Tibial nerve (tissue), 3 donors: ENCODE data around the gene GALM.

Experiments used
- CTCF ChIP-seq, 5 experiments: fragments of 200-600 bp in 3 of 5; fragments of 450-650 bp in 2 of 5; sonication (generic) in 3 of 5; IDR thresholded peaks; one replicate each; pipeline ENCODE4 v1.5.1; 2016 to 2019; ENCODE audit warnings: antibody characterized with exemption in 5 of 5, mild to moderate bottlenecking in 3 of 5, moderate library complexity in 2 of 5
- POLR2A ChIP-seq, 2 donors: fragments of 450-650 bp; IDR thresholded peaks; one replicate each; pipeline ENCODE4 v1.6.1; 2017; ENCODE audit warnings: antibody characterized with exemption in 2 of 2, mild to moderate bottlenecking in 2 of 2, moderate library complexity in 2 of 2

DNA sequence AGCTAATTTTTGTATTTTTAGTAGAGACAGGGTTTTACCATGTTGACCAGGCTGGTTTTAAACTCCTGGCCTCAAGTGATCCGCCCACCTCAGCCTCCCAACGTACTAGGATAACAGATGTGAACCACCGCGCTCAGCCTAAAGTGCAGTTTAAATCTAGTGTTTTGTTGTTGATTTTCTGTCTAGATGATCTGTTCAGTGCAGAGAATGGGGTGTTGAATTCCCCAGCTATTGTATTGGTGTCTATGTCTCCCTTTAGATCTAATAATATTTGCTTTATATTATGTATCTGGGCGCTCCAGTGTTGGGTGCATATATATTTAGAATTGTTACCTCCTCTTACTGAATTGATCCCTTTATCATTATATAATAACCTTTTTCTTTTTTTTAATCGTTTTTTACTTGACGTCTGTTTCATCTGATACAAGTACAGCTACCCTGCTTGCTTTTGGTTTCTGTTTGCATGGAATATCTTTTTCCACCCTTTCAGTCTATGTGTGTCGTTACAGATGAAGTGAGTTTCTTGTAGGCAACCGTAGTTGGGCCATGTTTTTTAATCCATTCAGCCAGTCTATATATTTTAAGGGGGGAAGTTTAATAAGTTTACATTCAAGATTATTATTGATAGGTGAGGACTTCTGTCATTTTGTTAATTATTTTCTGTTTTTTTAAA is 34.3 kb downstream of the GALM start:
- TF ChIP-seq CTCF (IDR thresholded peaks at IDR 0.05), result no peak
- TF ChIP-seq POLR2A (IDR thresholded peaks at IDR 0.05), result no peak
